ENCODE results near the gene SEMA6D. TPM values are rescaled to one million over a fixed set of nuclear protein-coding genes. Genes with fewer than 3 reads are reported as not detected.

Gene SEMA6D
- polyA plus RNA-seq, 1 of the 3 experiments (the other 2 are of a cell fraction): 0.30 TPM

DNA sequence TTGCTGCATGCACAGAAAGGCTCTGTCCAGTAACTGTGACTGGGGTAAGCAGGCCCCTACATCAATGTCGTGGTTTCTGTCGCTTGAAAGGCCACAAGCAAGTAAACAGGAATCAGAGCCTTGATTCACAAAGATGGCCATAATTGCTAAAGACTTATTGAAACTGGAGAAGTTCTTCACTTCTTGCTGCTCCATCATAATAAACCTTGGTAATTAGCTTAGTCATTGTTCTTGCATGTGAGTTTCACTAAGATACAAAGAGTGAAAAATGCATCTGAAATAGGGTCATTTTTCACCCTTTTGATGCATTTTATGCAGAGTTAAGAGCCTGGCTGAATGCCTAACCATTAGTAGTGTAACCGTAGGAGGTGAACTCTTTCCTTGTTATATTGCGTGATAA, 3.2 kb downstream of the SEMA6D start:
- Histone ChIP-seq H3F3A (replicated peaks; ENCODE audit: insufficient read depth) (no peaks in the 10 kb centered on the region), H3K9ac (no peak overlapping the region), H3K4me1 (ENCODE audit: control insufficient read depth in 1 of 2, insufficient read depth in 2 of 2, low read depth in 1 of 2, low read length in 1 of 2) (peaks cover 6 to 8% of the 10 kb centered on the region in 2 experiments; a peak in 3 of 4 replicates), H3K4me2 (no peak overlapping the region), H3K4me3 (ENCODE audit: low read depth in 2 of 2, low read length in 1 of 2) (no peak overlapping the region), H2AFZ (ENCODE audit: low read depth) (no peak overlapping the region), H3K9me3 (no peaks in the 10 kb centered on the region), H3K27me3 (ENCODE audit: insufficient read depth) (peaks cover 45% of the 10 kb centered on the region), H3K27ac (ENCODE audit: low read depth in 2 of 2, low read length in 1 of 2) (no peak overlapping the region), H3K36me3 (replicated peaks in 1 of 2; ENCODE audit: control insufficient read depth in 1 of 2, insufficient read depth in 2 of 2, low read length in 1 of 2) (no peaks in the 10 kb centered on the region), H3K79me2 (ENCODE audit: insufficient read depth) (no peaks in the 10 kb centered on the region), H4K20me1 (ENCODE audit: insufficient read depth) (no peaks in the 10 kb centered on the region), H3K9me2 (no peaks in the 10 kb centered on the region)
- TF ChIP-seq, protein P1, sequence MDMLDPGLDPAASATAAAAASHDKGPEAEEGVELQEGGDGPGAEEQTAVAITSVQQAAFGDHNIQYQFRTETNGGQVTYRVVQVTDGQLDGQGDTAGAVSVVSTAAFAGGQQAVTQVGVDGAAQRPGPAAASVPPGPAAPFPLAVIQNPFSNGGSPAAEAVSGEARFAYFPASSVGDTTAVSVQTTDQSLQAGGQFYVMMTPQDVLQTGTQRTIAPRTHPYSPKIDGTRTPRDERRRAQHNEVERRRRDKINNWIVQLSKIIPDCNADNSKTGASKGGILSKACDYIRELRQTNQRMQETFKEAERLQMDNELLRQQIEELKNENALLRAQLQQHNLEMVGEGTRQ (IDR thresholded peaks at IDR 0.05; ENCODE audit: borderline replicate concordance, low read depth, low read length): no peak
- TF ChIP-seq EP300 (IDR thresholded peaks at IDR 0.05; ENCODE audit: borderline replicate concordance in 1 of 2, low read depth in 1 of 2, low read length in 1 of 2) (no peak), RCOR1 (IDR thresholded peaks at IDR 0.05; ENCODE audit: low read length) (no peak), REST (IDR thresholded peaks at IDR 0.05; ENCODE audit: low read depth, low read length) (no peak), GABPA (IDR thresholded peaks at IDR 0.05; ENCODE audit: low read depth) (no peak), CHD2 (IDR thresholded peaks at IDR 0.05; ENCODE audit: low read length, partially characterized antibody) (no peak), ZBTB33 (IDR thresholded peaks at IDR 0.05; ENCODE audit: borderline replicate concordance, low read depth) (no peak), TCF12 (IDR thresholded peaks at IDR 0.05) (no peak), MXI1 (IDR thresholded peaks at IDR 0.05; ENCODE audit: low read depth, low read length) (no peak), EZH2phosphoT487 (IDR thresholded peaks at IDR 0.05; ENCODE audit: borderline replicate concordance, low read depth) (no peak), PBX3 (IDR thresholded peaks at IDR 0.05) (no peak)
- TF ChIP-seq, protein P2, sequence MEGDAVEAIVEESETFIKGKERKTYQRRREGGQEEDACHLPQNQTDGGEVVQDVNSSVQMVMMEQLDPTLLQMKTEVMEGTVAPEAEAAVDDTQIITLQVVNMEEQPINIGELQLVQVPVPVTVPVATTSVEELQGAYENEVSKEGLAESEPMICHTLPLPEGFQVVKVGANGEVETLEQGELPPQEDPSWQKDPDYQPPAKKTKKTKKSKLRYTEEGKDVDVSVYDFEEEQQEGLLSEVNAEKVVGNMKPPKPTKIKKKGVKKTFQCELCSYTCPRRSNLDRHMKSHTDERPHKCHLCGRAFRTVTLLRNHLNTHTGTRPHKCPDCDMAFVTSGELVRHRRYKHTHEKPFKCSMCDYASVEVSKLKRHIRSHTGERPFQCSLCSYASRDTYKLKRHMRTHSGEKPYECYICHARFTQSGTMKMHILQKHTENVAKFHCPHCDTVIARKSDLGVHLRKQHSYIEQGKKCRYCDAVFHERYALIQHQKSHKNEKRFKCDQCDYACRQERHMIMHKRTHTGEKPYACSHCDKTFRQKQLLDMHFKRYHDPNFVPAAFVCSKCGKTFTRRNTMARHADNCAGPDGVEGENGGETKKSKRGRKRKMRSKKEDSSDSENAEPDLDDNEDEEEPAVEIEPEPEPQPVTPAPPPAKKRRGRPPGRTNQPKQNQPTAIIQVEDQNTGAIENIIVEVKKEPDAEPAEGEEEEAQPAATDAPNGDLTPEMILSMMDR (IDR thresholded peaks at IDR 0.05): no peak
- TF ChIP-seq, protein P3, sequence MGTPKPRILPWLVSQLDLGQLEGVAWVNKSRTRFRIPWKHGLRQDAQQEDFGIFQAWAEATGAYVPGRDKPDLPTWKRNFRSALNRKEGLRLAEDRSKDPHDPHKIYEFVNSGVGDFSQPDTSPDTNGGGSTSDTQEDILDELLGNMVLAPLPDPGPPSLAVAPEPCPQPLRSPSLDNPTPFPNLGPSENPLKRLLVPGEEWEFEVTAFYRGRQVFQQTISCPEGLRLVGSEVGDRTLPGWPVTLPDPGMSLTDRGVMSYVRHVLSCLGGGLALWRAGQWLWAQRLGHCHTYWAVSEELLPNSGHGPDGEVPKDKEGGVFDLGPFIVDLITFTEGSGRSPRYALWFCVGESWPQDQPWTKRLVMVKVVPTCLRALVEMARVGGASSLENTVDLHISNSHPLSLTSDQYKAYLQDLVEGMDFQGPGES (IDR thresholded peaks at IDR 0.05; ENCODE audit: low read depth, low read length): no peak
- TF ChIP-seq, protein P4, sequence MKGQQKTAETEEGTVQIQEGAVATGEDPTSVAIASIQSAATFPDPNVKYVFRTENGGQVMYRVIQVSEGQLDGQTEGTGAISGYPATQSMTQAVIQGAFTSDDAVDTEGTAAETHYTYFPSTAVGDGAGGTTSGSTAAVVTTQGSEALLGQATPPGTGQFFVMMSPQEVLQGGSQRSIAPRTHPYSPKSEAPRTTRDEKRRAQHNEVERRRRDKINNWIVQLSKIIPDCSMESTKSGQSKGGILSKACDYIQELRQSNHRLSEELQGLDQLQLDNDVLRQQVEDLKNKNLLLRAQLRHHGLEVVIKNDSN (IDR thresholded peaks at IDR 0.05; ENCODE audit: borderline replicate concordance, low read depth): no peak
- DNase-seq: no peak
- ChIA-PET POLR2A (no interaction called here), CTCF (interaction anchor here (1.4 to 5.2 kb wide), 2 partner anchors 219 to 268 kb away, joined by 4 to 40 read pairs; no protein-coding TSS in a partner anchor)
- WGBS (ENCODE audit: low lambda C conversion rate): 85% methylated on average over 4 of the region's 4 CpGs

All from SK-N-SH (cell line).